Fibroblast of pulmonary artery (primary cell): ENCODE results near the gene ANO4.

Source experiments
- DNase-seq: peaks from one replicate; pipeline ENCODE4 v3.0.0-alpha.2; 2010; ENCODE audit warnings: low read depth
- H3K4me3 ChIP-seq: replicated peaks from 2 replicates; pipeline ENCODE4 v1.5.1; 2011; ENCODE audit warnings: low read depth, mild to moderate bottlenecking, control low read depth, low read length, moderate library complexity
- CTCF ChIP-seq: IDR thresholded peaks from 2 replicates; pipeline ENCODE4 v1.5.1; 2011; ENCODE audit warnings: mild to moderate bottlenecking, control low read depth, low read length, inconsistent platforms; ENCODE audit errors: missing control alignments

ANO4 gene

GRCh38 chr12:100993916-100994450 lies 199.4 kb downstream of the ANO4 start:
- peak; percentile 6 for TF ChIP-seq CTCF
- H3K4me3 ChIP-seq, result no peak overlapping the region
- no peak for DNase-seq

- DNase-seq, result peak; percentile 91
- no peak overlapping the region for H3K4me3 ChIP-seq
- no peak for TF ChIP-seq CTCF
Measured at GRCh38 chr12:100995201-100995600, 200.6 kb downstream of the ANO4 start.

- H3K4me3 ChIP-seq, result no peak overlapping the region
- TF ChIP-seq CTCF, result no peak
- DNase-seq, result no peak
Measured at GRCh38 chr12:100995771-100996170, 201.2 kb downstream of the ANO4 start.

GRCh38 chr12:101001669-101002068 lies 207.1 kb downstream of the ANO4 start:
- no peak overlapping the region for H3K4me3 ChIP-seq
- no peak for TF ChIP-seq CTCF
- DNase-seq, result no peak

- no peak for DNase-seq
- no peak overlapping the region for H3K4me3 ChIP-seq
- TF ChIP-seq CTCF, result no peak
Measured at GRCh38 chr12:101002696-101003419, 208.3 kb downstream of the ANO4 start.

- H3K4me3 ChIP-seq, result no peak overlapping the region
- no peak for DNase-seq
- TF ChIP-seq CTCF, result no peak
Measured at GRCh38 chr12:101004898-101005297, 210.3 kb downstream of the ANO4 start.

GRCh38 chr12:101009274-101009673 lies 214.7 kb downstream of the ANO4 start:
- DNase-seq, result no peak
- no peak overlapping the region for H3K4me3 ChIP-seq
- no peak for TF ChIP-seq CTCF
